Coronary artery (tissue), 2 donors: ENCODE results near the gene ZNF497.

Experiments used
- DNase-seq: peaks from one replicate; pipeline ENCODE4 v3.0.0-alpha.2; 2017; ENCODE audit warnings: low spot score
- H3K27ac ChIP-seq, 2 donors: fragments of 200-600 bp; sonication (generic); one replicate each; pipeline ENCODE4 v1.5.1; 2016 to 2019
- H3K4me3 ChIP-seq: fragments of 200-600 bp; sonication (generic); 2 replicates; pipeline ENCODE4 v1.5.1; 2016; ENCODE audit warnings: mild to moderate bottlenecking, moderate library complexity
- CTCF ChIP-seq: fragments of 200-600 bp; sonication (generic); IDR thresholded peaks from one replicate; pipeline ENCODE4 v1.5.1; 2019; ENCODE audit warnings: antibody characterized with exemption

ZNF497 gene

GRCh38 chr19:58397533-58398037, 35.0 kb upstream of the ZNF497 start:
- no peak for TF ChIP-seq CTCF
- no peak for DNase-seq
- Histone ChIP-seq H3K4me3 (no peak overlapping the region), H3K27ac (no peak overlapping the region)

- no peak for DNase-seq
These were observed 34.4 kb upstream of the ZNF497 start for GRCh38 chr19:58396691-58397532.

GRCh38 chr19:58395979-58396627, 33.6 kb upstream of the ZNF497 start:
- TF ChIP-seq CTCF: no peak
- DNase-seq: no peak
- Histone ChIP-seq H3K4me3 (peak overlapping the region; percentile 21), H3K27ac (no peak overlapping the region)

More at GRCh38 chr19:58396691-58397532, 34.4 kb upstream of the ZNF497 start:
- TF ChIP-seq CTCF: no peak
- no peak overlapping the region for H3K4me3 ChIP-seq
- H3K27ac ChIP-seq: no peak overlapping the region

- Histone ChIP-seq H3K27ac (no peak within 1 kb of the TSS), H3K4me3 (peak within 1 kb of the TSS; percentile 21)
- no peak for DNase-seq
- TF ChIP-seq CTCF: no peak
These were observed 32.8 kb upstream of the ZNF497 start, which contains the start of gene RNF225 for GRCh38 chr19:58395220-58395978. RNF225 (plus strand) TSS chr19:58395656; CDS start chr19:58396090, 434 bp downstream.

DNA sequence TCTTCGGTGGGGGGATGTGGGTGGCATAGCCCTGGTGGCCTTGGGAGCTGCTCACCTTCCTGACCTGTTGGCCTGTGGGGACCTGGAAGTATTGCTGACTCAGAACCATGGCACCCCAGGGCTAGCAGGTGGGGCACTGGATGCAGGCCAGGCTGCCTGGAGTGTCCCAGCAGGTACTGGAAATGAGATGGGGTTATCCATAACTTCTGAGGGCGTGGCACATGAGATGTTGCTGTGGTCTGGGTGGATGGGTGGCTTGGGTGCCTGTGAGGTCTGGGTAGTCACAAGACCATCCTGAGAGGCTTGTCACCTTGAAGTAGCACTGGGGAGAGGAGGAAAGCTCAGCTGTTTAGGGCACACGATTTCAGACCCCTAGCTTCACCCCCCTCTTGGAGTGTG, 32.3 kb upstream of the ZNF497 start:
- H3K27ac ChIP-seq: no peak overlapping the region
- H3K4me3 ChIP-seq: no peak overlapping the region
- TF ChIP-seq CTCF: no peak
- DNase-seq: no peak

GRCh38 chr19:58393725-58394033, 31.1 kb upstream of the ZNF497 start:
- DNase-seq: no peak
- TF ChIP-seq CTCF: no peak
- H3K27ac ChIP-seq: no peak overlapping the region
- H3K4me3 ChIP-seq: no peak overlapping the region
